ENCODE results near the gene NT5C2. TPM values are rescaled to one million over a fixed set of nuclear protein-coding genes. Genes with fewer than 3 reads are reported as not detected.

Gene NT5C2
- total and polyA plus RNA-seq, 2 donors (not counting 3 experiments of a cell fraction or from before 2014, with no cell fraction given), result 47.2 to 69.9 TPM

DNA sequence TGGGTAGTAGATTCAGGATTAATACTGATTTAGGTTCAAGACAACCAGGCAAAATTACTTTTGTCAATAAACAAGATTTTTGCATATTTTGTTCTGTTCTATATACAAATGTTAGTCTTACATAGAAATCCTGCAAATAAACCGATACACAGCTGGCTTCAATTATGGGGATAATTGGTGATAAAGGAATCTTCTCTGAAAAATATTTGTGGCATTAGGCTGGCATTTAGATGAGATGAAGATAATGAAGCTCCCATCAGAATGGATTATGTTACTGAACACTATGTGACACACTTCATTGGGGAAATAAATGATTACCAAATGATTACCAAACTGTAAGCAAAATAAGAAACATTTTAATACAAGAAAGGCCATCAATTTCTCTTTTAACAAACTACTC is 65.8 kb downstream of the NT5C2 start:
- dilution Hi-C loops (cut with MboI; ENCODE audit: extremely low pct_ligation_motif_present, low sequenced_read_pairs), result no loop called here
- DNase-seq (ENCODE audit: low read depth, low spot score), result no peak

More for the DNA sequence above, 65.8 kb downstream of the NT5C2 start:
- Histone ChIP-seq H3K9me1 (replicated peaks; ENCODE audit: control insufficient read depth, extremely low read depth, insufficient read depth, low read length) (no peaks in the 10 kb centered on the region), H3K79me2 (ENCODE audit: control insufficient read depth, insufficient read depth, low read length) (peaks cover 2% of the 10 kb centered on the region), H3K27ac (ENCODE audit: insufficient read depth, low read depth, low read length) (no peak overlapping the region), H3K27me3 (ENCODE audit: control insufficient read depth in 2 of 2, insufficient read depth in 2 of 2, low read length in 2 of 2) (no peaks in the 10 kb centered on the region), H3K9ac (replicated peaks; ENCODE audit: extremely low read depth, insufficient read depth, low read length) (no peak overlapping the region), H3K4me1 (ENCODE audit: control insufficient read depth, extremely low read depth, insufficient read depth, low read length) (no peaks in the 10 kb centered on the region), H3K4me2 (ENCODE audit: insufficient read depth, low read length) (no peak overlapping the region), H2AFZ (ENCODE audit: low read depth, low read length) (no peak overlapping the region), H3K9me3 (replicated peaks; ENCODE audit: control insufficient read depth, insufficient read depth, low read length) (no peaks in the 10 kb centered on the region), H4K20me1 (replicated peaks; ENCODE audit: control insufficient read depth, extremely low read depth, insufficient read depth, low read length) (no peaks in the 10 kb centered on the region), H3K4me3 (replicated peaks in 1 of 3; ENCODE audit: insufficient read depth in 1 of 3, low read depth in 1 of 3, low read length in 3 of 3) (no peak overlapping the region), H3K36me3 (ENCODE audit: control insufficient read depth in 2 of 2, extremely low read depth in 1 of 2, insufficient read depth in 2 of 2, low read length in 2 of 2) (peaks cover 3 to 6% of the 10 kb centered on the region in 2 experiments)
- FAIRE-seq, result no peak
- POLR2A ChIA-PET, result no interaction called here
- intact Hi-C loops (cut with micrococcal nuclease), result no loop called here
- no TSS peak for BruUV-seq (replicated peaks)
- TF ChIP-seq, protein P1, sequence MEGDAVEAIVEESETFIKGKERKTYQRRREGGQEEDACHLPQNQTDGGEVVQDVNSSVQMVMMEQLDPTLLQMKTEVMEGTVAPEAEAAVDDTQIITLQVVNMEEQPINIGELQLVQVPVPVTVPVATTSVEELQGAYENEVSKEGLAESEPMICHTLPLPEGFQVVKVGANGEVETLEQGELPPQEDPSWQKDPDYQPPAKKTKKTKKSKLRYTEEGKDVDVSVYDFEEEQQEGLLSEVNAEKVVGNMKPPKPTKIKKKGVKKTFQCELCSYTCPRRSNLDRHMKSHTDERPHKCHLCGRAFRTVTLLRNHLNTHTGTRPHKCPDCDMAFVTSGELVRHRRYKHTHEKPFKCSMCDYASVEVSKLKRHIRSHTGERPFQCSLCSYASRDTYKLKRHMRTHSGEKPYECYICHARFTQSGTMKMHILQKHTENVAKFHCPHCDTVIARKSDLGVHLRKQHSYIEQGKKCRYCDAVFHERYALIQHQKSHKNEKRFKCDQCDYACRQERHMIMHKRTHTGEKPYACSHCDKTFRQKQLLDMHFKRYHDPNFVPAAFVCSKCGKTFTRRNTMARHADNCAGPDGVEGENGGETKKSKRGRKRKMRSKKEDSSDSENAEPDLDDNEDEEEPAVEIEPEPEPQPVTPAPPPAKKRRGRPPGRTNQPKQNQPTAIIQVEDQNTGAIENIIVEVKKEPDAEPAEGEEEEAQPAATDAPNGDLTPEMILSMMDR (IDR thresholded peaks at IDR 0.05; ENCODE audit: extremely low read depth in 1 of 2, insufficient read depth in 1 of 2, low read depth in 1 of 2, low read length in 2 of 2), result no peak
- TF ChIP-seq JUN (IDR thresholded peaks at IDR 0.05; ENCODE audit: borderline replicate concordance, insufficient read depth, insufficient read length, low read depth), result no peak
- TF ChIP-seq EZH2 (IDR thresholded peaks at IDR 0.05; ENCODE audit: borderline replicate concordance, low read depth, low read length, severe bottlenecking), result no peak
- no peak for TF ChIP-seq MYC (IDR thresholded peaks at IDR 0.05; ENCODE audit: low read depth, low read length)
- CTCF ChIA-PET, result interaction anchor here (1.3 to 6.4 kb wide), 2 partner anchors 63 to 117 kb away, joined by 5 to 40 read pairs; no protein-coding TSS in a partner anchor

All from endothelial cell of umbilical vein (primary cell).